Stomach (tissue), 9 donors: Measurements from ENCODE around the gene ZNF415. TPM values are rescaled to one million over a fixed set of nuclear protein-coding genes. Genes with fewer than 3 reads are reported as not detected.
"Not testable (repeated sequence)": the region's sequence is repeated elsewhere in the genome, so short reads cannot be mapped to it uniquely, and the experiment has no call there.

ENCODE experiments used
- DNase-seq, 2 donors: peaks; one replicate each; pipeline versions ENCODE4 v3.0.0 to v3.0.0-alpha.2; 2013 to 2019
- H3K27ac ChIP-seq, 5 donors: fragments of 200-600 bp in 4 of 5; sonication (generic) in 4 of 5; one replicate each; pipeline ENCODE4 v1.5.1; 2013 to 2019; ENCODE audit warnings: mild to moderate bottlenecking in 1 of 5, moderate library complexity in 1 of 5
- H3K27me3 ChIP-seq, 3 donors: fragments of 200-600 bp; sonication (generic); one replicate each; pipeline ENCODE4 v1.5.1; 2017 to 2019; ENCODE audit warnings: mixed run types in 1 of 3
- H3K36me3 ChIP-seq, 4 donors: fragments of 200-600 bp; sonication (generic); 1 replicate in 3 of 4; 2 replicates in 1 of 4; pipeline ENCODE4 v1.5.1; 2016 to 2019
- H3K4me1 ChIP-seq, 4 donors: fragments of 200-600 bp; sonication (generic); one replicate each; pipeline ENCODE4 v1.5.1; 2016 to 2019
- H3K4me3 ChIP-seq, 4 donors: fragments of 200-600 bp; sonication (generic) in 3 of 4; one replicate each; pipeline ENCODE4 v1.5.1; 2016 to 2019; ENCODE audit warnings: mild to moderate bottlenecking in 1 of 4
- H3K9me3 ChIP-seq, 4 donors: fragments of 200-600 bp; sonication (generic); one replicate each; pipeline ENCODE4 v1.5.1; 2016 to 2019
- CTCF ChIP-seq, 7 experiments: fragments of 450-650 bp in 4 of 7; fragments of 200-600 bp in 3 of 7; sonication (generic) in 3 of 7; IDR thresholded peaks; one replicate each; pipeline ENCODE4 v1.5.1; 2016 to 2019; ENCODE audit warnings: antibody characterized with exemption in 7 of 7, control low read depth in 2 of 7, mild to moderate bottlenecking in 1 of 7
- EP300 ChIP-seq: sonication (generic); formaldehyde crosslinking; IDR thresholded peaks from one replicate; pipeline ENCODE4 v1.6.1; 2017; ENCODE audit warnings: antibody characterized with exemption
- POLR2A ChIP-seq, 4 donors: fragments of 450-650 bp; IDR thresholded peaks; one replicate each; pipeline ENCODE4 v1.6.1; 2016; ENCODE audit warnings: antibody characterized with exemption in 4 of 4, control low read depth in 2 of 4, mild to moderate bottlenecking in 1 of 4, moderate library complexity in 1 of 4
- POLR2AphosphoS5 ChIP-seq, 3 donors: sonication (generic); formaldehyde crosslinking; IDR thresholded peaks; one replicate each; pipeline ENCODE4 v1.6.1; 2016; ENCODE audit warnings: antibody characterized with exemption in 3 of 3
- WGBS, 5 donors: extraction: QIAGEN DNeasy Blood & Tissue Kit in 3 of 5; methylation state at CpG; one replicate each; pipeline versions ENCODE4 v1.1.5 to v1.1.7; 2013 to 2018; 5-methylcytosine and 5-hydroxymethylcytosine counted together
- intact Hi-C: fragments of 100-400 bp; cut with DNase I; formaldehyde crosslinking; loops from one replicate; pipeline ENCODE4 v1.15.1; 2023; ENCODE audit warnings: low total_unique reads
- polyA plus RNA-seq, 3 donors: library from polyadenylated mRNA; stranded (reverse); fragments of 200-250 nt; gene quantifications; one replicate each; pipeline ENCODE4 v1.2.3, GENCODE V29; 2013
- total RNA-seq, 5 donors: library from RNA; depleted of rRNA; stranded (reverse); fragments of >200 nt; gene quantifications; one replicate each; pipeline versions ENCODE4 v1.1.0 to v1.2.3, GENCODE V29; 2014 to 2016
- donor health status: healthy with polysubstance abuse.
- donor health status: Bipolar disorder and iron deficiency.
- donor health status: healthy.

ZNF415 gene
- total and polyA plus RNA-seq, 8 donors: 0.29 to 281 (median 10.3) TPM

GRCh38 chr19:53136432-53136831 is 3.7 kb upstream of the ZNF415 start:
- Histone ChIP-seq H3K9me3 (peaks cover 23 to 88% (median 62%) of the 10 kb centered on the region in 4 donors), H3K4me1 (peaks cover 0 to 17% (median 8%) of the 10 kb centered on the region in 4 donors), H3K4me3 (no peak overlapping the region), H3K27ac (no peak overlapping the region), H3K27me3 (no peaks in the 10 kb centered on the region), H3K36me3 (peaks cover 0 to 8% (median 6%) of the 10 kb centered on the region in 4 donors)
- WGBS, 5 donors: 92 to 99% (median 94%) methylated on average over 3 of the region's 3 CpGs
- intact Hi-C loops: no loop called here
- TF ChIP-seq CTCF (IDR thresholded peaks at IDR 0.05): no peak
- TF ChIP-seq EP300: no peak
- TF ChIP-seq POLR2AphosphoS5 (IDR thresholded peaks at IDR 0.05): no peak
- no peak for TF ChIP-seq POLR2A (IDR thresholded peaks at IDR 0.05)
- no peak for DNase-seq

GRCh38 chr19:53131727-53132126 is 983 bp downstream of the ZNF415 start:
- no peak for TF ChIP-seq POLR2A (IDR thresholded peaks at IDR 0.05)
- no peak for TF ChIP-seq EP300
- TF ChIP-seq POLR2AphosphoS5 (IDR thresholded peaks at IDR 0.05): no peak
- DNase-seq: peak in 1 of 2 donors; percentile 12
- intact Hi-C loops: no loop called here
- Histone ChIP-seq H3K4me3 (peak overlapping the region; percentile 52 to 72 (median 60)), H3K27ac (no peak overlapping the region), H3K4me1 (peaks cover 0 to 20% (median 9%) of the 10 kb centered on the region in 4 donors), H3K27me3 (no peaks in the 10 kb centered on the region), H3K9me3 (peaks cover 0 to 41% (median 21%) of the 10 kb centered on the region in 4 donors), H3K36me3 (peaks cover 0 to 6% (median 0%) of the 10 kb centered on the region in 4 donors)
- WGBS, 5 donors: 33 to 53% (median 50%) methylated on average over 6 of the region's 6 CpGs

- H3K36me3 ChIP-seq: peaks cover 0 to 6% (median 0%) of the 10 kb centered on the region in 4 donors
- H3K27me3 ChIP-seq: no peaks in the 10 kb centered on the region
- H3K4me3 ChIP-seq: no peak overlapping the region
- peak in 1 of 2 donors; percentile 6 for DNase-seq
- H3K4me1 ChIP-seq: peaks cover 0 to 20% (median 9%) of the 10 kb centered on the region in 4 donors
- H3K27ac ChIP-seq: no peak overlapping the region
- WGBS, 5 donors: 76 to 100% (median 87%) methylated on average over 3 to 4 of the region's 4 CpGs
- peaks cover 0 to 35% (median 18%) of the 10 kb centered on the region in 4 donors for H3K9me3 ChIP-seq
- no peak for TF ChIP-seq EP300
- no peak for TF ChIP-seq CTCF (IDR thresholded peaks at IDR 0.05)
- no peak for TF ChIP-seq POLR2A (IDR thresholded peaks at IDR 0.05)
- no peak for TF ChIP-seq POLR2AphosphoS5 (IDR thresholded peaks at IDR 0.05)
- intact Hi-C loops: no loop called here
Observed at GRCh38 chr19:53131085-53131590, 1.6 kb downstream of the ZNF415 start.

GRCh38 chr19:53130506-53130905 is 2.2 kb downstream of the ZNF415 start:
- no peaks in the 10 kb centered on the region for H3K27me3 ChIP-seq
- no peak overlapping the region for H3K27ac ChIP-seq
- intact Hi-C loops: no loop called here
- H3K4me3 ChIP-seq: no peak overlapping the region
- peaks cover 0 to 6% (median 0%) of the 10 kb centered on the region in 4 donors for H3K36me3 ChIP-seq
- peak in 1 of 2 donors; percentile 34 for DNase-seq
- TF ChIP-seq POLR2A (IDR thresholded peaks at IDR 0.05) (no peak), EP300 (no peak), CTCF (IDR thresholded peaks at IDR 0.05) (no peak), POLR2AphosphoS5 (IDR thresholded peaks at IDR 0.05) (no peak)
- peaks cover 0 to 20% (median 9%) of the 10 kb centered on the region in 4 donors for H3K4me1 ChIP-seq
- H3K9me3 ChIP-seq: peaks cover 0 to 32% (median 15%) of the 10 kb centered on the region in 4 donors
- WGBS, 5 donors: 63 to 82% (median 75%) methylated on average over 7 of the region's 7 CpGs

- H3K4me1 ChIP-seq, H3K4me3 ChIP-seq, DNase-seq, H3K27me3 ChIP-seq, intact Hi-C loops, H3K27ac ChIP-seq: not testable (repeated sequence)
- WGBS, 5 donors: 65 to 76% (median 68%) methylated on average over 8 to 9 of the region's 15 CpGs
- peaks cover 0 to 25% (median 10%) of the 10 kb centered on the region in 4 donors for H3K36me3 ChIP-seq
- H3K9me3 ChIP-seq: peaks cover 0 to 20% (median 9%) of the 10 kb centered on the region in 4 donors
Observed at GRCh38 chr19:53126733-53127526, 5.8 kb downstream of the ZNF415 start.
